Activated naive CD4-positive, alpha-beta T cell treated with anti-CD3 and anti-CD28 coated beads for 36 hours (primary cell): ENCODE measurements around the gene TGM3. TPM values are rescaled to one million over a fixed set of nuclear protein-coding genes. Genes with fewer than 3 reads are reported as not detected.

ENCODE experiments used
- total RNA-seq, 2 experiments: library from RNA; stranded (reverse); gene quantifications; one replicate each; pipeline ENCODE4 v1.2.3, GENCODE V29; 2021

TGM3 gene
- total RNA-seq, 2 experiments from 2014 or later, result not detected

Other genes with a start within 250 kb of the TGM3 start
- 10 to 100 TPM; 20.5 to 20.9 TPM for gene STK35, start 194.2 kb upstream of the TGM3 start, total RNA-seq
- gene TGM6, start 84.9 kb downstream of the TGM3 start, total RNA-seq, result not detected
- 100 to 1,000 TPM; 422 to 431 TPM for gene SNRPB, start 174.8 kb downstream of the TGM3 start, total RNA-seq
- 1 to 10 TPM; 5.3 to 5.7 TPM for gene ZNF343, start 212.9 kb downstream of the TGM3 start, total RNA-seq
- not detected for gene TMC2, start 240.6 kb downstream of the TGM3 start, total RNA-seq